Lower lobe of right lung (tissue), 2 donors: ENCODE data around the gene VEGFA. TPM values are rescaled to one million over a fixed set of nuclear protein-coding genes. Genes with fewer than 3 reads are reported as not detected.

Experiments used
- ATAC-seq, 2 donors: fragments of 200-7000 bp; cut with Tn5 transposase; one replicate each; pipeline ENCODE4 v1.9.1; 2020 to 2022; ENCODE audit warnings: mild to moderate bottlenecking in 2 of 2, moderate library complexity in 2 of 2
- DNase-seq: peaks from one replicate; pipeline ENCODE4 v3.0.0-alpha.2; 2020
- H3K27ac ChIP-seq: fragments of 200-600 bp; one replicate; pipeline ENCODE4 v1.8.0; 2022
- H3K27me3 ChIP-seq: fragments of 200-600 bp; one replicate; pipeline ENCODE4 v1.8.0; 2022; ENCODE audit warnings: low read depth
- H3K36me3 ChIP-seq: fragments of 200-600 bp; one replicate; pipeline ENCODE4 v1.8.0; 2022; ENCODE audit warnings: mild to moderate bottlenecking
- H3K4me1 ChIP-seq: fragments of 200-600 bp; one replicate; pipeline ENCODE4 v1.8.0; 2022
- H3K4me3 ChIP-seq: fragments of 200-600 bp; one replicate; pipeline ENCODE4 v1.8.0; 2022; ENCODE audit warnings: mild to moderate bottlenecking
- H3K9me3 ChIP-seq: fragments of 200-600 bp; one replicate; pipeline ENCODE4 v1.8.0; 2022
- CTCF ChIP-seq: fragments of 200-600 bp; IDR thresholded peaks from one replicate; pipeline ENCODE4 v1.8.0; 2022; ENCODE audit warnings: antibody characterized with exemption, mild to moderate bottlenecking
- intact Hi-C: fragments of 100-400 bp; cut with DNase I; formaldehyde crosslinking; loops from one replicate; pipeline ENCODE4 v1.11.0; 2022
- total RNA-seq: library from RNA; stranded (reverse); fragmentation: NEBNext Ultra II Directional; extraction: Animal tissue kit (Norgen Biotek cat#: 25700); gene quantifications from one replicate; pipeline ENCODE4 v1.2.1, GENCODE V29; 2021
- donor health status: DM: no; HTN: yes; CAD: no; lungs with severe emphysema.

The VEGFA gene
- total RNA-seq, 1 donor from 2014 or later, result 196 TPM

GRCh38 chr6:43778976-43779851 is 9.2 kb downstream of the VEGFA start:
- no peak overlapping the region for H3K27ac ChIP-seq
- peaks cover 26% of the 10 kb centered on the region for H3K4me1 ChIP-seq
- H3K27me3 ChIP-seq, result no peaks in the 10 kb centered on the region
- ATAC-seq, result no peak
- H3K4me3 ChIP-seq, result no peak overlapping the region
- H3K9me3 ChIP-seq, result no peaks in the 10 kb centered on the region
- peaks cover 78% of the 10 kb centered on the region for H3K36me3 ChIP-seq
- no peak for TF ChIP-seq CTCF
- intact Hi-C loops, result loop anchor here (10.0 kb wide), 1 partner anchor 296 kb away; no protein-coding TSS in a partner anchor
- peak; percentile 6 for DNase-seq

GRCh38 chr6:43779852-43780236 is 9.8 kb downstream of the VEGFA start:
- H3K27me3 ChIP-seq, result no peaks in the 10 kb centered on the region
- no peak overlapping the region for H3K4me3 ChIP-seq
- DNase-seq, result peak; percentile 43
- peak in 1 of 2 donors; percentile 15 for ATAC-seq
- H3K27ac ChIP-seq, result no peak overlapping the region
- peaks cover 20% of the 10 kb centered on the region for H3K4me1 ChIP-seq
- TF ChIP-seq CTCF, result no peak
- intact Hi-C loops, result loop anchor here (10.0 kb wide), 1 partner anchor 295 kb away; no protein-coding TSS in a partner anchor
- H3K36me3 ChIP-seq, result peaks cover 85% of the 10 kb centered on the region
- no peaks in the 10 kb centered on the region for H3K9me3 ChIP-seq

- no peaks in the 10 kb centered on the region for H3K9me3 ChIP-seq
- ATAC-seq (no peak), DNase-seq (no peak)
- peaks cover 15% of the 10 kb centered on the region for H3K4me1 ChIP-seq
- no peak overlapping the region for H3K4me3 ChIP-seq
- H3K27ac ChIP-seq, result no peak overlapping the region
- no peak for TF ChIP-seq CTCF
- no peaks in the 10 kb centered on the region for H3K27me3 ChIP-seq
- peaks cover 87% of the 10 kb centered on the region for H3K36me3 ChIP-seq
- intact Hi-C loops, result no loop called here
These were observed 10.3 kb downstream of the VEGFA start for GRCh38 chr6:43780293-43780692.

GRCh38 chr6:43780941-43781928 is 11.2 kb downstream of the VEGFA start:
- Histone ChIP-seq H3K27ac (no peak overlapping the region), H3K27me3 (no peaks in the 10 kb centered on the region), H3K4me3 (no peak overlapping the region), H3K9me3 (no peaks in the 10 kb centered on the region), H3K4me1 (peaks cover 7% of the 10 kb centered on the region), H3K36me3 (peaks cover 95% of the 10 kb centered on the region)
- DNase-seq (no peak), ATAC-seq (peak in 1 of 2 donors; percentile 3)
- TF ChIP-seq CTCF, result no peak
- intact Hi-C loops, result no loop called here

- no peaks in the 10 kb centered on the region for H3K27me3 ChIP-seq
- ATAC-seq (no peak), DNase-seq (no peak)
- peaks cover 5% of the 10 kb centered on the region for H3K4me1 ChIP-seq
- intact Hi-C loops, result no loop called here
- no peaks in the 10 kb centered on the region for H3K9me3 ChIP-seq
- H3K36me3 ChIP-seq, result peaks cover 93% of the 10 kb centered on the region
- H3K27ac ChIP-seq, result no peak overlapping the region
- no peak for TF ChIP-seq CTCF
- H3K4me3 ChIP-seq, result no peak overlapping the region
These were observed 12.1 kb downstream of the VEGFA start for GRCh38 chr6:43781941-43782704.
